NT2/D1 (cell line): ENCODE measurements around the gene TRIM64C.
"Not testable (repeated sequence)": the region's sequence is repeated elsewhere in the genome, so short reads cannot be mapped to it uniquely, and the experiment has no call there.

Experiments used
- YY1 ChIP-seq: IDR thresholded peaks from 2 replicates; pipeline ENCODE4 v1.6.1; 2011; ENCODE audit not compliant: insufficient read length, insufficient read depth
- ZNF274 ChIP-seq: IDR thresholded peaks from 2 replicates; pipeline ENCODE4 v1.6.1; 2011; ENCODE audit warnings: mild to moderate bottlenecking, low read depth, low read length

DNA sequence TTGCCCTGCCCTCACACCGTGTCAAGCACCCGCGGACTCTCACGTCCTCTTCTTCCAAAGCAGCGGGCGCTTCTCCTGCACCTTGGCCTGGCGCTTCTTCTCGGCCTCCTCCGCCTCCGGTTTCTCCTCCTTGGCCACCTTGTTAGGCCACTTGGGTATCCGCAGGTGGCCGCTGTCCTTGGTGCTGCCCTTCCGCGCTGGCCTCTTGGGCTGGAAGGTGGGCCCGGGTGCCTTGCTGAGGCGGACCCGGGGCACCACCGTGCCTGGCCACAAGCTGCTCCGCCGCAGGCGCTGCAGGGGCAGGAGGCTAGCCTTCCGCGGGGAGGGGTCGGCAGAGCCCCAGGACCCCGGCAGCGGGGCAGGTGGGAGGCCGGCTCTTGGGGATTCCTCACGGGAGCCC lies 10.7 kb downstream of the TRIM64C start:
- not testable (repeated sequence) for TF ChIP-seq YY1, ZNF274
